ENCODE measurements around the gene NELL2.
"Not testable (repeated sequence)": the region's sequence is repeated elsewhere in the genome, so short reads cannot be mapped to it uniquely, and the experiment has no call there.

The NELL2 gene

DNA sequence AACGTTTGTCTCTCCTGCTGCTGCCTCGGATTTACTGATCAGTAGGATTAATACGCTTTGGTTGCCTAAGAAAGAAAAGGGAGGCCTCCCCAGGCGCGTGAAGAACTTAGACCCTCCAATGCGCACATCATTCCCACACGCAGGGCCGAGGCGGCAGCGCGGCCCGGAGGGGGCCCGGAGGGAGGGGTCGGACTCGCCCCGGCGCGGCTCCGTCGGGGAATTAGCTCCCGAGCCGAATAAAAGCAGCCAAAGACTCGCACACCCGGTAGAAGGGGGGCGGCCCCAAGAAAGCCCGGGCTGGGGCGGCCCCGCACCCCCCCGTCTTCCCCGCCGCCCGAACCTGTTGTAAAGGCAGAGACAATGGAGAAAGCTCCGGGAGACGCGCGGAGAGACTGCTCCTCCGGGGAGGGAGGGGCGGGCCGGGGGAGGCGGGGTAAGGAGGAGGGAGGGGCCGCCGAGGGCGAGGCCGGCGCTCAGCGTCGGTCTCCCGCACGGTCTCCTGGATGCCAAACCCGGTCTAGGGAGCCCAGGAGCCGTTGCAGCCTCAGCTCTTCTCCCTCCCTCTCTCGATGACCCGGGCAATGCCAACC lies at the start of gene NELL2:
TSS of gene NELL2 (minus strand) at position 362 of the 590 bp plus-strand sequence. CDS start 446 bp downstream, outside the sequence.
- peak; percentile 83 for DNase-seq (ENCODE audit: low spot score)

- no peak for DNase-seq (ENCODE audit: low spot score)
These were observed 45.6 kb upstream of the NELL2 start for GRCh38 chr12:44921736-44922135.

DNA sequence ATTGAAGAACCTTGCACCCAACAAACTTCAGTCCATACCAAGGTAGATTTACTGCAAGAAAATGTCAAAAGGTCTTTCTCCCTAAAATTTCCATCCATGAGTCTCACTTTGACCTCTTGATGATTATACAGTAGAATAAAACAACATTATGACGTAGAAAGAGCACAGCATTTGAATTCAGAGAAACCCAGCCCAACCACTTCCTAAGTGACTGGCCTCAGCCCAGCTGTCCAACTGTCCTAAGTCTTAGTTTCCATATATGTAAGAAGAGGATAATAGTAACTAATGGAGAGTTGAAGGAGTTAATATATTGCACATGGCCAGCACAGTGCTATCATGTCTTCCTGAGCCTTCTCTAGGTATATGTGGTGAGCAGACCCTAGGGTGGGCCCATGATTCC lies 41.0 kb upstream of the NELL2 start:
- DNase-seq (ENCODE audit: low spot score), result no peak

DNA sequence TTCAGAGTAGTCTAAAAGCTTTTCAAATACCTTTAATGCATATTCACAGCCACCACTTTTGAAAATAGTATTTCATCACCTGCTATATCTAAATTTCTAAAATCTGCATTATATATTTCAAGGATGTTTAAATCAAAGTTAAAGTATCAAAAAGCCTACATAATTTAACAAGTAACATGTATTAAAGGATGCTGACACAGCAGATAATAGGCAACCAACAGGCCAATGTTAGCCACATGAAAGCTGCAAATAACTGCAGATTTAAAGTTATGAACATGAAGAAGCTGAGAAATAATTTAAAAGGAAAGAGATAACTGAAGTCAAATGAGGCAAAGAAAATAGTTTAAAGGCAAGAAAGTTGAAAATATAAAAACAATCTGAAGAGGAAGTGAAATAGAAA lies 39.8 kb upstream of the NELL2 start:
- DNase-seq (ENCODE audit: low spot score), result no peak

GRCh38 chr12:44904321-44904720 lies 28.2 kb upstream of the NELL2 start:
- DNase-seq (ENCODE audit: low spot score), result no peak

DNA sequence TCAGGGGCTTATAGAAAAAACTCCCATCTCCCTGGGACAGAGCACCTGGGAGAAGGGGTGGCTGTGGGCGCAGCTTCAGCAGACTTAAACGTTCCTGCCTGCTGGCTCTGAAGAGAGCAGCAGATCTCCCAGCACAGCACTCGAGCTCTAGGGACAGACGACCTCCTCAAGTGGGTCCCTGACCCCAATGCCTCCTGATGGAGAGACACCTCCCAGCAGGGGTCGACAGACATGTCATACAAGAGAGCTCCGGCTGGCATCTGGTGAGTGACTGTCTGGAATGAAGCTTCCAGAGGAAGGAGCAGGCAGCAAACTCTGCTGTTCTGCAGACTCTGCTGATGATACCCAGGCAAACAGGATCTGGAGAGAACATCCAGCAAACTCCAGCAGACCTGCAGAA lies 22.0 kb upstream of the NELL2 start:
- not testable (repeated sequence) for DNase-seq (ENCODE audit: low spot score)

- DNase-seq (ENCODE audit: low spot score), result no peak
These were observed 13.8 kb upstream of the NELL2 start for GRCh38 chr12:44889926-44890325.

DNA sequence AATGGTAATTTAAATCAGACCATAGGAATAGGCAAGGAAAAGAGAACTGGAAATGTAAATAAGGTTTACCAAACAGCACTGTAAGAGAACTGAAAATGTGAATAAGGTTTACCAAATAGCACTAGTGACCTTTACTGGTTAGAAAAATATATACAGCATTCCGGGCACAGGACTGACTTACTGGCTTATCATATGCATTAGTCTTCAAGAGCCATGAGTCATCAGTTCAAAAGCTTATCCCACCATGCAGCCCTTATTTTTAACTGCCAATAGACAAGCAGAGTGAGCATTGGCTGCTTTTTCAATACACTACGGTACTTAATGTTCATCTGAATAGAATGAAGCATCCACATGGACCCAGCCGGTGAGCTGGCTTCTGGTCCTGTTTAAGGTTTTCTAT lies 13.0 kb upstream of the NELL2 start:
- no peak for DNase-seq (ENCODE audit: low spot score)

DNA sequence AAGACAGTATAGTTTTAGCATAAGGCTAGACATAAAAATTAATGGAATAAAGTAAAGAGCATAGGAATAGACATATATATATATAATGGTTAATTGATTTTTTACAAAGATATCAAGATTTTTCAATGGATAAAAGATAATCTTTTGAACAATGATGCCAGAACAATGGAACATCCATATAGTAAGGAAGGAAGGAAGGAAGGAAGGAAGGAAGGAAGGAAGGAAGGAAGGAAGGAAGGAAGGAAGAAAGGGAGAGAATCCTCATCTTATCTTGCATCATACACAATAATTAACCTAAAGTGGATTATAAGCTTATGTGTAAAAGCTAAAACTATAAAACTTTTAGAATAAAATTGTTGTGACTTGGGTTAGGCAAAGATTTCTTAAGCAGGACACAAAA lies 9.8 kb upstream of the NELL2 start:
- no peak for DNase-seq (ENCODE audit: low spot score)

- no peak for DNase-seq (ENCODE audit: low spot score)
These were observed 5.1 kb upstream of the NELL2 start for GRCh38 chr12:44881197-44881596.

DNA sequence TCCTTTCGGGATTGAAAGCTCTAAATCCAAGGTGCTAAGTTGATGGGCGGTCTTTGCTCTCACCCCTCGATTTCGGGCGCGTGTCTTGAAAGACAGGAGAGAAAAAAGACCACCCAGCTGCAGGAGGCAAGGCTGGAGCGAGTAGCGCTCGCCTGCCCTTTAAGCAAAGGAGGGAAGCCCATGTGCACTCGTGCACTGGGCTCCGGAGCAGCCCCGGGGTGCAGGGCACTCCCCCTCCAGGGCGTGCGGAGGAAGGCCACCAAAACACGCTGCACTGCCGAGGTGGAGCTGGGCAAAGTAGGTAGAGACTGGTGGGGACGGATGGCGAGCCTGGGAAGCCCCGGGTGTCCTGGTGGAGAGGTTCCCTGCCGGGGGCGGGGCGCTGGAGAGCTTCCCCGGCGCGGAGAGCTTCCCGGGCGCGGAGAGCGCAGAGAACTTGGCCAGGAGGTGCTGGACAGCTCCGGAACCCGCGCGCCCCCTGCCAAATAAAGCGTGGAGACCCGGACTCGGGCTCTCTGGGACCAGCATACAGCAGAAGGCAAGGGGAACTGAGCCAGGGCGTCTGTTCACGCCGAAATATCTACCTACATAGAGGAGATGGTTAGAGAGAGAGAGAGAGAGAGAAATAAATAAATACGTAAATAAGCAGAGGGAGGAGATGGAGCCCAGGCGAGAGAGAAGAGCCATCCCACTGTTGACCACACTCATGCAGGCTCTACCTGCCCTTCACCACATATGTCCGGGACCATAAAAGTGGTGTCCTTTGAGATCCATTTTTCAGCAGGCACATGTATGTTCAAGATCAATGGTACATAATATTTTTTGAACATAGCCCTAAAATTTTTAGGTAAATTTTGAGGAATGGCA lies 662 bp upstream of the NELL2 start:
- DNase-seq (ENCODE audit: low spot score), result peak; percentile 59

DNA sequence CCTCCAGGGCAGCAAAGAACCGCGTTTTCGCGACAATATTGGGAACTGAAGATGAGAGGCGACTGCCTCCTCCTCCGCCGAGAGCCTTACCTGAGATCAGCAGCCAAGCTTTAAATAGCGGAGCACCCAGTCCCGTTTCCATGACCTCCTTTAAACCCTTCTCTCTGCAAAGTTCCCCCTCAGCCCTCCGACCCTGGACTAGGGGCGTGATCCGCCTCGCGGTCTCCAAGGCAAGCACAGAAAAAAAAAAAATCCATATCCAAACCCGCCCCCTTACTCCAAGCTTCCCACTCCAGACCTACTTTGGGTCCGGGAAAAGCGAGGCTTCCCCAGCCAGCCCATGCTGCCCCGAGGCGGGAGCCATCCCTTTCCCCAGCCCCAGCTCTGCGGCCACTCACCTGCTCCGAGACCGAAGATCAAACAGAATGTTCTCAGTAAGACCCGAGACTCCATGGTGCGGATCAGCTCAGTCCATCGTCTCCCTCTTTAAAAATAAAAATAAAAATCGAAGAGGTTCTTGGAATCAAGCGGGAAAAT lies 630 bp downstream of the NELL2 start:
- DNase-seq (ENCODE audit: low spot score), result peak; percentile 14

DNA sequence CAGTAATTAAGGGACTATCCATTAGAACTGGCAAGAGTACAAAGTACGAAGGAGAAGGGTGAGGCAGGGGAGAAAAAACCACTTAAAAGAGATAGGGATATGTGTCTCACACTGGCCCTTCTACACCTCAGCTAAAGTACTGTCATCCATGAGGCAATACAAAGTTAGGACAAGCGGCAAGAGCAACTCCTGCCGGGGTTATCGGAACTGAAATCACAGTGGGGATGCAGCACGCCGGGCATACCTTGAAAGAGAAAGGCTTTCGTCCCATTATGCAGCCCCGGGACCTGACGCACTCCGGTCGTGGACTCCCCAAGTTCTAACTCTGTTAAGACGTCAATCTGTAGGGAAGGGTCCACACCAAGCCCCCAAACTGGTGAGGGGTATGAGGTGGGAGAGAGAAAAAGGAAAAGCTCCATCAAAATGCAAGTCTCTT lies 1.1 kb downstream of the NELL2 start:
- peak; percentile 10 for DNase-seq (ENCODE audit: low spot score)

- peak; percentile 15 for DNase-seq (ENCODE audit: low spot score)
These were observed 2.2 kb downstream of the NELL2 start for GRCh38 chr12:44873898-44874297.

DNA sequence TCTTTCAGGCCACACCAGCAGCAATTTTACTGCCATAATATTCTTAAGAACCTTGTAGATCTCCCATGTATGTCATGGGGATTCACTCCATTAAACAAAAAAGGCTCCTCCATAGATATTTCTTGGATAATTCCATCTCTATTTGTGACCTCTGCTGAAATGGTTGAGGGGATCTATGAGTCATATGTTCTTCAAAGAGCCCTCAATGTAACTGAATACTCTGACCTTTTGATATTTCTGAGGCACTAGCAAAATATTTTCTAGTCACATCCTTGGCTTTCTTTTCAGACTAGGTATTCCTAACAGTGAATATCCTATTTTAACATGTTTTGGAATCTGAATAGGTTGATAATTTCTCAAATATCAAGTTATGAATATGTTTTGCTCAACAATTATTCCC lies 6.6 kb downstream of the NELL2 start:
- DNase-seq (ENCODE audit: low spot score), result no peak

DNA sequence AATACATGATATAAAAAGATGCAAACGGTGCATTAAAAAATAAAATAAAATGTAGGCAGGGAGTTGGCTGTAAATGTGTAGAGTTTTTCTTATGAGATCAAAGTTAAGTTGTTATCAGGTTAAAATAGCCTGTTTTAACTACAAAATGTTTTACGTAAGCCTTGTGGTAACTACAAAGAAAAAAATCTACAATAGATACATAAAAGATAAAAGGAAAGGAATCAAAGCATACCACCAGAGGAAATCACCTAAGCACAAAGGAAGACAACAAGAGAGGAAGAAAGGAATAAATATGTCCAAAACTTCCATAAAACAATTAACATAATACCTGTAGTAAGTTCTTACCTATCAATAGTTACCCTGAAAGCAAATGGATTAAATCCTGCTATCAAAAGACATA lies 12.2 kb downstream of the NELL2 start:
- DNase-seq (ENCODE audit: low spot score), result no peak

DNA sequence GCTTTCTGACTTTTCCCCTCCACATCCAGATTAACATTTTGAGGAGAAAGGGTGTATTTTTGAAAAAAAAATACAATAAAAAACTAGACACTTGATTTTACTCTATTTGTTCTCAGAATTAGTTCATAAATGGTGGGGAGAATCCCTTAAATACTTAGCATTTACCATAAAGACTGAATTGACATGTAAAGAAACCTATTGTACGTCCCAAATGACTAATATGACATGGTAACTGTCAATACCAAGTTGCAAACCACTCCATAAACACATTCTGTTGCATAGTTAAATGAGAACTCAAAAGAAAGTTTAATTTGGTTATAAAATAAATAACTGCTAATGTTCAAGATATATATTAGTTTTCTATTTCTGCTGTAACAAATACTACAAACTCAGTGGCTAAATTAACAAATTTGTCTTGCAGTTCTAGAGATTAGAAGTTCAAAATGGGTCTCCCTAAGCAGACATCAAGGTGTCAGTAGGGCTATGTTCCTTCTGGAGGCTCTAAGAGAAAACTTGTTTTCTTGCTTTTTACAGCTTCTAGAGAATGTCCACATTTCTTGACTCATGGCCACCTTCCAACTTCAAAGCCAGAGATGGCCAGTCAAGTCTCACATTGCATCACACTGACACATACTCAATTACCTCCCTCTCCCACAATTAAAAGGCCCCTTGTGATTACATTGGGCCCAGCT lies 16.0 kb downstream of the NELL2 start:
- no peak for DNase-seq (ENCODE audit: low spot score)

DNA sequence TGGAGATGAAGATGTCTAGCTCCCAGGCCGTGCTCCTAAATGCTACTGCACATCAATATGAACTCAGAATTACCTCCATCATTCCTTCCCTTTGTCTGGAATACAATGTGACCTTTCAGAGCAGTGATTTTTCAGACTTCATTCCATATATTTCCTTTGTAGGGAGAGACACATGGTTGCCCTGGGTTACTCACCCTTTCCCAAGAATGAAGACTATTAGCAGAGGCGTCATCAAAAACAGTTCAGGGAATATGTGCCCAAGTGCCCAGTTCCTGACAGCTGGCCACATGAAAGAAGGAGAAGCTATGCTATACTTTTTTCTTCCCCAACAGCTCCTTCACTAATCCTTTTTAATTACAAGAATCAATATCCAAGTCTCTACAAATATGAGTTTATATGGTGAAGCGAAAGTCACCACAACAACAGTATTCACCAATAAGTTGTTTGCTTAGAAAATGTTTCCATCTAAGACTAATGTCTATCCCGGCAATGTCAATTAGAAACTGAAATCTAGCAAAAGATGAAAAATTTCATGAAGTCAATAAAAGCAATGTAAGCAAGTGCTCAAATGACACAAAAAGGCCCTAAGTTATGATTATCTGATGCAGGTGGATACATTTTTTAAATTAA lies 17.8 kb downstream of the NELL2 start:
- no peak for DNase-seq (ENCODE audit: low spot score)

DNA sequence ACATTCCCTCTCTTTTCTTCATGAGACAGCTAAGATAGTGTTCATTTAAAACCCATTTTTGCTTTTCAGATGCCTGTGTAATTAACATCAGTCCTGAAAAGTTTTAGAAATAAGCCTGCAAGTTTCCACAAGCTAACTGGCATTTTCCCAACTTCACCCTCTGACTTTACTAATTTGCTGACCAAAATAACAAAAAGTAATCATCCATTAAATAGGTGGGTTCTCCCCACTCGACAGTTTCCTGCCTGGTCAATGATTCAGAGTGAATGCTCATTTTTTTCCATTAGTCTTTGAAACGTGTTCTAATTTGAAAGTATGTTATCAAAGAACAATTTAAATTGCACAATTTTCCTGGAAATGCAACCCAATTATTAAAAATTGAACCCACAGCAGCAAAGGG lies 23.6 kb downstream of the NELL2 start:
- no peak for DNase-seq (ENCODE audit: low spot score)

DNA sequence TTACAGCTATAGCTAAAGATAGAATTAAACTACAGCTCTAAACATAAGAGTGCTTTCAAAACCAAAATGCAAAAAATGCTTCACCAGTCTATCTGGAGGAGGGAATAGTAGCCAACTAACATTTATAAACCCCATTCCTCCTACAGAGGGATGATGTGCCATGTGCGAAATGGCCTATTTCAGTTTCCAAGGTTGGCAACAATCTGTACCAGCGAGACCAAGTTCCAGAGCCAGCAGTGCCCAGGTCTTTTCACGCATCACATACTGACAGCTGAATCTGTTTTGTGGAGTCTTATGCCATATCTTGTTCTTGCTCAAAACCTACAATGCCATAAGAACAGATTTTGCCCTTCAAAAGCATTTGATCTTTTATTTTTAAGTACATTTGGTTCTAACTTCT lies 24.5 kb downstream of the NELL2 start:
- DNase-seq (ENCODE audit: low spot score), result no peak

DNA sequence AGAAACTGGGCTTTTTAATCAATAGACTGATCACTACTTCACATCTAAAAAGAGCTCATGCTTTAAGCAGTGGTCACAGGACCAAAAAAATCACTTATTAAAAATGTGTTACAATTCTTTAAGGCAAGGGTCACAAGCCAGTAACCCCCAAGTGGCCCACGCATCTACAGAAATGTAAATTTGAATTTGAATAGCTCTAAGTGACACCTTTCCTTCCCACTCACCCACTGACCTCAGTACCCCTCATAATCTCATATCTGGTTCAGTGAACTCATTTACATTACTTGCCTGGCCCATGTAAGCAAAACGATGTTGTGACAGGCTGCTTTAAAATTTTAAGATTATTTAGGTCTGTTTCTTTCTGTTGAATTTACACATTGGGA lies 27.4 kb downstream of the NELL2 start:
- no peak for DNase-seq (ENCODE audit: low spot score)

Data from GM03348 (cell line).